GM12864 (cell line): ENCODE measurements around the gene GPR176.

Experiments
- DNase-seq: peaks from one replicate; pipeline ENCODE4 v3.0.0-alpha.2; 2011; ENCODE audit warnings: low read depth
- H3K4me3 ChIP-seq: 2 replicates; pipeline ENCODE4 v1.5.1; 2011; ENCODE audit warnings: mild to moderate bottlenecking, low read depth, low read length, control low read depth
- CTCF ChIP-seq: IDR thresholded peaks from 2 replicates; pipeline ENCODE4 v1.5.1; 2011; ENCODE audit warnings: low read depth, mild to moderate bottlenecking, moderate library complexity, low read length, control low read depth, inconsistent platforms; ENCODE audit errors: missing control alignments

The GPR176 gene

GRCh38 chr15:39795486-39795885 is 124.6 kb downstream of the GPR176 start:
- DNase-seq = no peak
- TF ChIP-seq CTCF = no peak
- no peak overlapping the region for H3K4me3 ChIP-seq

- no peak overlapping the region for H3K4me3 ChIP-seq
- no peak for TF ChIP-seq CTCF
- DNase-seq = no peak
Observed at GRCh38 chr15:39794954-39795353, 125.1 kb downstream of the GPR176 start.

GRCh38 chr15:39793923-39794322 is 126.1 kb downstream of the GPR176 start:
- no peak for DNase-seq
- H3K4me3 ChIP-seq = no peak overlapping the region
- no peak for TF ChIP-seq CTCF

- no peak overlapping the region for H3K4me3 ChIP-seq
Observed at GRCh38 chr15:39792844-39793335, 127.2 kb downstream of the GPR176 start.

GRCh38 chr15:39792025-39792843 is 127.8 kb downstream of the GPR176 start:
- no peak overlapping the region for H3K4me3 ChIP-seq
- TF ChIP-seq CTCF = no peak
- DNase-seq = no peak

More at GRCh38 chr15:39792844-39793335, 127.2 kb downstream of the GPR176 start:
- TF ChIP-seq CTCF = no peak
- DNase-seq = no peak

- no peak for TF ChIP-seq CTCF
- DNase-seq = no peak
Observed at GRCh38 chr15:39789736-39790135, 130.3 kb downstream of the GPR176 start.

GRCh38 chr15:39788800-39789565 is 131.1 kb downstream of the GPR176 start:
- no peak for TF ChIP-seq CTCF
- H3K4me3 ChIP-seq = no peak overlapping the region
- DNase-seq = no peak

More at GRCh38 chr15:39789736-39790135, 130.3 kb downstream of the GPR176 start:
- H3K4me3 ChIP-seq = no peak overlapping the region
